ENCODE measurements around the gene PLD1.

Gene PLD1

DNA sequence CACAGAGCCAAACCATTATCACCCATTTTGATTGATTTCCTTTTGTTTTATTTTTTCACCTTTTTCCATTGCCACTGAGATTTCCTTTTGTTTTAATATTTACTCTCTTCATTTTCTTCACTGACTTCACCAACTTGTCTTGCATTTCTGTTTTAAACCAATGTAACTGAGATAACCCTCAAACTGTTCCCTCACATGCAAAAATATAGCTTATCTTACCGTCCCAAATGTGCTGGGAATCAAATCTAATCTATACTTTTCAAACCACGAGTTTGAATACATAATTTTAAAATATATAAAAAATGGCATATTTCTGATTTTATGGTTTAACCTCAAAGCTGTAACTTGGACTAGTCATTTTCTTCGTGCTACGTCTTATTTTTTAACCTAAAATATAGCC is 143.8 kb downstream of the PLD1 start:
- DNase-seq = no peak
- in situ Hi-C loops (cut with HindIII; ENCODE audit: low pct_ligation_motif_present, low pct_unique_long_range_greater_than_20kb, low sequenced_read_pairs) = no loop called here

GRCh38 chr3:171663805-171664204 is 146.5 kb downstream of the PLD1 start:
- in situ Hi-C loops (cut with HindIII; ENCODE audit: low pct_ligation_motif_present, low pct_unique_long_range_greater_than_20kb, low sequenced_read_pairs) = no loop called here

DNA sequence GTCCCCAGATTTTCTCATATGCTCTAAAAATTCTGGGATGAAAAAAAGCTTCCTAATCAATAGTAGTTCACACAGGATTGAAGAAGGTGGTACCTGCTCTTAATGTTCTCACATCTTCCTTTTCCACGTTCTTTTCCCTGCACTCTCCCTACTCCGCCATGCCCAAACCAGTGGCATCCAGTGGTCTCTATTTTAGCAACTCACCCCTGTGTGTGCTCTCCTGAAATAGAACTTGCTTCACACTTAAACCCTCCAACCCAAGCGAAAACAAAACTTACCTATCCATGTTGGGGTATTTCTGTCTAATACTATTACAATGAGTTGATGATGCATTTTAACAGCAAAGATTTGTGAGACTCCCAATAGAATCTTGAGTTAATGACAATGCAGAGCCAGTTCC is 148.8 kb downstream of the PLD1 start:
- no peak for DNase-seq
- in situ Hi-C loops (cut with HindIII; ENCODE audit: low pct_ligation_motif_present, low pct_unique_long_range_greater_than_20kb, low sequenced_read_pairs) = no loop called here

More at GRCh38 chr3:171663805-171664204, 146.5 kb downstream of the PLD1 start:
- DNase-seq = no peak

DNA sequence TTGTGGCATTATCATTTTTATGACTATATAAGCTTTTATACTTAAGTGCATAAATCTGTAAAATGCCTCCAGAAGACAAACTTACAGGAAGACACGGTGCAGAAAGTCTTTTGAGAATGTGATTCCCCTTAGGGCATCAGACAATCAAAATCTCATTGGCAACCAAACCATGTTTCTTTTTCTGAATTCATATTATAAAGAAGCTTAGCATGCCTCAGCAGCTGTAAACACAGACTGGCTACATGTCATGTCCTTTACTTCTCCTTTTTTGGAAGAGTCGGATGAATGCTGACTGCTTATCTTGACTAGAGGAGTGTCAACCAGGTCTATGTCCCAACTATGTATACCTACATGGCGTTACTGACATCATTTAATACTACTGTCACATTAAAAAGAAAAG is 150.1 kb downstream of the PLD1 start:
- DNase-seq = no peak

DNA sequence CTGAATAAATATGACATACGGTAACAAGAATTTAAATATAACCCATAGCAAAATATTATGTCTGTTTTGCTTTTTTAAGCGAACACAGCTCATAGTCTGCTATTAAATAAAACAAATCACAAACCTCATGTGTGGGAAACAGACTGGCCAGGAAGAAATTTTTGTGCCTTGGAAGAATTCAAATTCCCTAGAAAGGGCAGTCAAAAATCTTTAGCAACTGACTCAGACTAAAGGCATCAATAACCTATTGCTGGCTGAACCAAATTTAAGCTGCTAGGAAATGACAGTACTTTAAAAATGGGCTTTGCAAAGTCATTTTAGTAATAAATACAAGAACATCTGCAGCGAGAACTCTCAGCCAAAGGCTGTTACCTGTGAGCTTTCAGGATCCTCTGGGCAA is 151.4 kb downstream of the PLD1 start:
- in situ Hi-C loops (cut with HindIII; ENCODE audit: low pct_ligation_motif_present, low pct_unique_long_range_greater_than_20kb, low sequenced_read_pairs) = no loop called here
- no peak for DNase-seq

More for the DNA sequence above, 150.1 kb downstream of the PLD1 start:
- in situ Hi-C loops (cut with HindIII; ENCODE audit: low pct_ligation_motif_present, low pct_unique_long_range_greater_than_20kb, low sequenced_read_pairs) = no loop called here

GRCh38 chr3:171654809-171655208 is 155.5 kb downstream of the PLD1 start:
- in situ Hi-C loops (cut with HindIII; ENCODE audit: low pct_ligation_motif_present, low pct_unique_long_range_greater_than_20kb, low sequenced_read_pairs) = no loop called here
- no peak for DNase-seq

- in situ Hi-C loops (cut with HindIII; ENCODE audit: low pct_ligation_motif_present, low pct_unique_long_range_greater_than_20kb, low sequenced_read_pairs) = no loop called here
- DNase-seq = no peak
These were observed 156.0 kb downstream of the PLD1 start for GRCh38 chr3:171654326-171654725.

DNA sequence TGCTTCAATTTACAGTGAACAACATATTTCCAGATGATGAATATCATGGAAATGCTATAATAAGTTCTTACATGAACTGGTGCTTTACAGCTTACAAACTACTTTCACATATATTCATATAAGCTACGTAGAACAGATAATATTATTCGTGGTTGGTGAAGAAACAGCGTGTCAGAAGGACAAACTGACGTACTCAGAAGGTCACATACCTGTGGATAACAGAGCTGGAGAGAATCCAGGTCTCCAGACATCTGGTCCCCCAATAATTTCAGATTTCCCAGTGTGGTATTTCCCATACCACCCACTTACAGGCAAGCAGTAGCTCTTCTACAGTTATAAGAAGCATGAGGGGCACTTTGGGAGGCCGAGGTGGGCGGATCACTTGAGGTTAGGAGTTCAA is 156.6 kb downstream of the PLD1 start:
- no peak for DNase-seq
- in situ Hi-C loops (cut with HindIII; ENCODE audit: low pct_ligation_motif_present, low pct_unique_long_range_greater_than_20kb, low sequenced_read_pairs) = no loop called here

DNA sequence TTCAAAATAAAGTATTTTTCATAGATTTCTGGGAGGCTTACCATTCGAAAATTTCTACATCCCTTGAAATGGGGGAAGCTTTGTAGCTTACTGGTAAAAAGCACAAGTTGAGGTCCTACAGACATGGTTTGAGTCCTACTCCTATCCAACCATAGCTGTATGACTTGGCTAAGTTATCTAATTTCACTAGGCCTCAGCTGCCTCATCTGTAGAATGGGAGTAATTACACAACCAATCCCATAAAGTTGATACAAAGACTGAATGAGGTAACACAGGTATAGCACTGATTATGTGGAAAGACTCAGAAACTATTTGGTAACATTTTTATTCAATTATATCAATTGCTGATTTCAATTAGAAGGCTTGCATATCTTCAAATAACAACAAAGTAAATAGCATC is 157.4 kb downstream of the PLD1 start:
- DNase-seq = no peak
- in situ Hi-C loops (cut with HindIII; ENCODE audit: low pct_ligation_motif_present, low pct_unique_long_range_greater_than_20kb, low sequenced_read_pairs) = no loop called here

DNA sequence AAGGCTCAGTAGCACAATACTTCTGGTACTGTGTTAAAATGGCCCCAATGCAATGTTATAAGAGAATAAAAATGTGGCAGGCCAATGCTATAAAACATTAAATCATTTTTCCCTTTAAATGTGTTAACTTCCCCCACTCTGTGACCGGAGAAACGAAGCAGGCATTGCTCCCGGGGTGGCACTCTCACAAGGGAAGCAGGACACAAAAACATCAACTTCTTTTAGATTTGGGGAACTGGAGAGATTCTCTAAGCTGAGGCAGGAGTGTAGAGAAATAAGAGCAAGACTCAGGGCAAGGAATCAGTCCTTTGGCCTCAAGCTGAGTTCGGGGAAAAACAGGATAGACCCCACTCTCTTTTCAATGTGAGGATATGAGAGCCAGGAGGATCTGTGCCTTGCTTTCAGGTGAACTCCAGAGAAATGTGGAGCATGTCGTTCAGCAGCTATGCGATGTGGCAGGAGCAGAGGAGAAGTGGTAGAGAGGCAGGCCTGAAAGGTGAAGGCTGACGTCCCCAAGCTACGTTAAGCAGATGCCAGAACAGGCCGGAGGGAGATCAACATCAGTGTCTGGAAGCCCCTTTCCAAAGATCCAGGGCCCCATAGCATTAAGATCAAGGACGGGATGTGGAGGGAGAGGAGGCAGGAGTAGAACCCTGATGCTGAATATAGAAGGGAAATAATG is 160.2 kb downstream of the PLD1 start:
- DNase-seq = no peak
- in situ Hi-C loops (cut with HindIII; ENCODE audit: low pct_ligation_motif_present, low pct_unique_long_range_greater_than_20kb, low sequenced_read_pairs) = no loop called here

DNA sequence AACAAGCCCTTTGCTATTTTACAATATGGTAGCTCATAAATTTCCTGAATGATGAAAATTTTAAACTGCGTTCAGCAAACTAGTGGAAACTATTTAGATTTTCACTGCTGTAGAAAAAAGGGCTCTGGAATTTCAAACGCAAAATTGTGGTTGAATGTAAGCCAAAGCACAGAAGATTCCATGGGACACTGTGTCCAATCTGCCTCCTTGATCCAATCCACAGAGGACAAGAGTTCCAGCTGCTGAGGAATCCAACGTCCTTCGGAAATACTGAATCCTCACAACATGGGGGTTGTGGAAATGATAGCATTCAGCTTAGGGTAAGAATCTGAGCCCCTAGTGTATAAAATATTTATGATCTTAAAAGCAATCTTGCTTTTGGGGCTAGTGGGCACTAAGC is 161.0 kb downstream of the PLD1 start:
- in situ Hi-C loops (cut with HindIII; ENCODE audit: low pct_ligation_motif_present, low pct_unique_long_range_greater_than_20kb, low sequenced_read_pairs) = no loop called here
- no peak for DNase-seq

GRCh38 chr3:171648069-171648468 is 162.2 kb downstream of the PLD1 start:
- no peak for DNase-seq
- in situ Hi-C loops (cut with HindIII; ENCODE audit: low pct_ligation_motif_present, low pct_unique_long_range_greater_than_20kb, low sequenced_read_pairs) = no loop called here

GRCh38 chr3:171646357-171647133 is 163.7 kb downstream of the PLD1 start:
- in situ Hi-C loops (cut with HindIII; ENCODE audit: low pct_ligation_motif_present, low pct_unique_long_range_greater_than_20kb, low sequenced_read_pairs) = no loop called here
- peak; percentile 55 for DNase-seq

GRCh38 chr3:171644681-171645080 is 165.6 kb downstream of the PLD1 start:
- no peak for DNase-seq
- in situ Hi-C loops (cut with HindIII; ENCODE audit: low pct_ligation_motif_present, low pct_unique_long_range_greater_than_20kb, low sequenced_read_pairs) = no loop called here

GRCh38 chr3:171643681-171644080 is 166.6 kb downstream of the PLD1 start:
- in situ Hi-C loops (cut with HindIII; ENCODE audit: low pct_ligation_motif_present, low pct_unique_long_range_greater_than_20kb, low sequenced_read_pairs) = no loop called here
- no peak for DNase-seq

GRCh38 chr3:171643033-171643432 is 167.2 kb downstream of the PLD1 start:
- in situ Hi-C loops (cut with HindIII; ENCODE audit: low pct_ligation_motif_present, low pct_unique_long_range_greater_than_20kb, low sequenced_read_pairs) = no loop called here
- DNase-seq = no peak

DNA sequence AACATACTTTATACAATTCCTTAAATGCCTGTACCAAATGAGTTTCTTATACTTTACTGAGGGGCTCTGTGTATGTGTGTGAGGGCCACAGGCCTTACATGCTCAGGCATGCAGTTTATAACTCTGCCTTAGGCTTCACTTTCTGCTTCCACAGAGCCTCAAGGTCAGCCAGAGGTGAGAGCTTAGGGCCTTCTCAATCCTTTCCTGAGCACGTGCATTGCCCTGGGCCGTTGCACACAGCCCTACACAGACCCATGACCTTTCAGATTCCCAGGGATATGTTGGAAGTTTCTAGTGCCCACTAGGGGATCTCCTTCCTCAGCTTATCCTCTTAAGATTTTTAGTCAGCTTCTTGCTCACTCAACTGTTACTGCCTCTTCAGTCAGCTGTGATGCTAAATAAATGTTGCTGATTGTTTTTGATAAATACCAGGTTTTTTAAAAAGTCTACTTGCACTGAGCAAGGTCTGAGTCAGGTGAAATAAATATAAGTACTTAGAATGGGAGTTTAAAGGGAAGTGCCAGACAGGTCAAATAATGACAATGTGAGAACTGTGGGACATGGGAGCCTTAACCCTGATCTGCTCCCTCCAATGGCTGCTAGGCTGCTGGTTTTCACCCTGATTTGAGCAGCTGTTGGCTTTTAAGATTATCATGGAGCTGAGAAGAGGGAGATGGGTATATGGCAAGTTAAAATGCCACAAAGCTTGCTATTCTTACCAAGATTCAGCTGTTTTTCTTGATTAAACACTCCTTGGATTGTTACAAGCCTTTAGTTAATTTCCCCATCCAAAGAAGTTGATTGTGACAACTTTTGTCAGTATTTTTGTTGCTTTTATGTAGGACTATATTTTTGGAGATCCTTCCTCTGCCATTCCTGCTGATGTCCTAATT is 169.5 kb downstream of the PLD1 start:
- peak; percentile 42 for DNase-seq
- in situ Hi-C loops (cut with HindIII; ENCODE audit: low pct_ligation_motif_present, low pct_unique_long_range_greater_than_20kb, low sequenced_read_pairs) = no loop called here

DNA sequence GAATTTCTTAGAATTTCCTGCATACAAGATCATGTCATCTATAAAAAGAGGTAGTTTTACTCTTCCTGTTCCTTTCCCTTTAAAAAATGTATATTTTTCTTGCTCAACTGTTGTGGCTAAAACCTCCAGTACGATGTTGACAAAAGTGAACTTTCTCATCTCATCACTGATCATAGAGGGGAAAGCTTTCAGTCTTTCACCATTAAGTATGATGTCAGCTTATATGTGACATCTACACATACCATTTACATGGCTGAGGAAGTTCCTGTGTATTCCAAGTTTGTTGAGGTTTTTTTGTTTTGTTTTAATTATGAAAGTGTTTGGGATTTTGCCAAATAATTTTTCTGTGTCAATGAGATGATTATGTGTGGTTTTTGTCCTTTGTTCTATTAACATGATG is 173.6 kb downstream of the PLD1 start:
- in situ Hi-C loops (cut with HindIII; ENCODE audit: low pct_ligation_motif_present, low pct_unique_long_range_greater_than_20kb, low sequenced_read_pairs) = no loop called here
- no peak for DNase-seq

DNA sequence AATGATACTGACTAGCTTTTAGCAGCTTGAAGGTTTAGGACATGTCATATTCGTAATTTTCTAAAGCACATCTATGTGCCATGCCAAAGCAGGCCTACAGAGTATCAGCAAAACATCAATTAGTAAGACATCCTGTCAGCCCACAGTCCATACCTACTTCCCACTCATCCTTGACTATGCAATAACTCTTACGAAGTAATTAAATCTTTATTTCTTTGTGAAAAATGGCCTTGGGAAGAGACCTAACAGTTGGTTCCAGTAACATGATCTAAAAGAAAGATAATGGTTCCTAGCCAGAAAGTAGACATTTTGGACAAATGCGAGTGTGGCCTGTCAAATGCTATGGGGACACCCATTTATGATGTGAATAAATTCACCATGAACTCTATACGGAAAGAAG is 177.5 kb downstream of the PLD1 start:
- no peak for DNase-seq
- in situ Hi-C loops (cut with HindIII; ENCODE audit: low pct_ligation_motif_present, low pct_unique_long_range_greater_than_20kb, low sequenced_read_pairs) = no loop called here
